ENCODE measurements around the gene S100PBP. TPM values are rescaled to one million over a fixed set of nuclear protein-coding genes. Genes with fewer than 3 reads are reported as not detected.
A peak's percentile ranks its signal among the peaks of the same experiment; 100 is the strongest.

The S100PBP gene
- total RNA-seq, 1 donor from 2014 or later: 43.3 TPM

GRCh38 chr1:32865639-32866405 lies 48.4 kb downstream of the S100PBP start:
- H3K4me1 Mint-ChIP-seq (ENCODE audit: unreplicated experiment): peaks cover 28% of the 10 kb centered on the region
- H3K27ac Mint-ChIP-seq (ENCODE audit: unreplicated experiment): no peak overlapping the region
- DNase-seq (ENCODE audit: low spot score): no peak
- peaks cover 10% of the 10 kb centered on the region for H3K36me3 Mint-ChIP-seq (ENCODE audit: low read depth, unreplicated experiment)
- no peak overlapping the region for H3K4me3 Mint-ChIP-seq (ENCODE audit: unreplicated experiment)
- H3K9me3 Mint-ChIP-seq (ENCODE audit: unreplicated experiment): no peaks in the 10 kb centered on the region
- TF ChIP-seq CTCF (IDR thresholded peaks at IDR 0.05; ENCODE audit: unreplicated experiment): no peak
- peaks cover 17% of the 10 kb centered on the region for H3K27me3 Mint-ChIP-seq (ENCODE audit: unreplicated experiment)

- Mint-ChIP-seq H3K4me1 (ENCODE audit: unreplicated experiment) (peaks cover 28% of the 10 kb centered on the region), H3K4me3 (ENCODE audit: unreplicated experiment) (no peak overlapping the region), H3K27me3 (ENCODE audit: unreplicated experiment) (peaks cover 23% of the 10 kb centered on the region), H3K36me3 (ENCODE audit: low read depth, unreplicated experiment) (peaks cover 10% of the 10 kb centered on the region), H3K27ac (ENCODE audit: unreplicated experiment) (peak overlapping the region; percentile 9), H3K9me3 (ENCODE audit: unreplicated experiment) (no peaks in the 10 kb centered on the region)
- no peak for TF ChIP-seq CTCF (IDR thresholded peaks at IDR 0.05; ENCODE audit: unreplicated experiment)
- no peak for DNase-seq (ENCODE audit: low spot score)
Measured at GRCh38 chr1:32867151-32867550, 49.7 kb downstream of the S100PBP start.

GRCh38 chr1:32867671-32868070 lies 50.2 kb downstream of the S100PBP start:
- no peak for DNase-seq (ENCODE audit: low spot score)
- Mint-ChIP-seq H3K36me3 (ENCODE audit: low read depth, unreplicated experiment) (peaks cover 7% of the 10 kb centered on the region), H3K27me3 (ENCODE audit: unreplicated experiment) (peaks cover 24% of the 10 kb centered on the region), H3K27ac (ENCODE audit: unreplicated experiment) (no peak overlapping the region), H3K4me1 (ENCODE audit: unreplicated experiment) (peaks cover 24% of the 10 kb centered on the region), H3K9me3 (ENCODE audit: unreplicated experiment) (no peaks in the 10 kb centered on the region), H3K4me3 (ENCODE audit: unreplicated experiment) (no peak overlapping the region)
- TF ChIP-seq CTCF (IDR thresholded peaks at IDR 0.05; ENCODE audit: unreplicated experiment): no peak

GRCh38 chr1:32868085-32868484 lies 50.6 kb downstream of the S100PBP start:
- Mint-ChIP-seq H3K36me3 (ENCODE audit: low read depth, unreplicated experiment) (peaks cover 3% of the 10 kb centered on the region), H3K27me3 (ENCODE audit: unreplicated experiment) (peaks cover 27% of the 10 kb centered on the region), H3K9me3 (ENCODE audit: unreplicated experiment) (no peaks in the 10 kb centered on the region), H3K4me1 (ENCODE audit: unreplicated experiment) (peaks cover 21% of the 10 kb centered on the region), H3K27ac (ENCODE audit: unreplicated experiment) (no peak overlapping the region), H3K4me3 (ENCODE audit: unreplicated experiment) (no peak overlapping the region)
- DNase-seq (ENCODE audit: low spot score): no peak
- no peak for TF ChIP-seq CTCF (IDR thresholded peaks at IDR 0.05; ENCODE audit: unreplicated experiment)

GRCh38 chr1:32868806-32869455 lies 51.5 kb downstream of the S100PBP start:
- peaks cover 27% of the 10 kb centered on the region for H3K27me3 Mint-ChIP-seq (ENCODE audit: unreplicated experiment)
- H3K9me3 Mint-ChIP-seq (ENCODE audit: unreplicated experiment): no peaks in the 10 kb centered on the region
- H3K27ac Mint-ChIP-seq (ENCODE audit: unreplicated experiment): peak overlapping the region; percentile 16
- DNase-seq (ENCODE audit: low spot score): no peak
- H3K4me3 Mint-ChIP-seq (ENCODE audit: unreplicated experiment): peak overlapping the region; percentile 77
- TF ChIP-seq CTCF (IDR thresholded peaks at IDR 0.05; ENCODE audit: unreplicated experiment): no peak
- peaks cover 21% of the 10 kb centered on the region for H3K4me1 Mint-ChIP-seq (ENCODE audit: unreplicated experiment)
- H3K36me3 Mint-ChIP-seq (ENCODE audit: low read depth, unreplicated experiment): peaks cover 3% of the 10 kb centered on the region

Data from endothelial cell (in vitro differentiated cells).